Ovary (tissue), 3 donors: ENCODE data around the gene PATJ.

Experiments
- EP300 ChIP-seq: sonication (generic); formaldehyde crosslinking; IDR thresholded peaks from one replicate; pipeline ENCODE4 v1.6.1; 2017; ENCODE audit warnings: antibody characterized with exemption
- POLR2A ChIP-seq: fragments of 450-650 bp; IDR thresholded peaks from one replicate; pipeline ENCODE4 v1.6.1; 2017; ENCODE audit warnings: antibody characterized with exemption, mild to moderate bottlenecking, moderate library complexity
- TF ChIP-seq, protein P1 (sequence below), 3 donors: fragments of 450-650 bp in 2 of 3; fragments of 200-600 bp in 1 of 3; IDR thresholded peaks; one replicate each; pipeline versions ENCODE4 v1.5.1 to v1.8.0; 2016 to 2022; ENCODE audit warnings: antibody characterized with exemption in 3 of 3, mild to moderate bottlenecking in 1 of 3
- donor health status: DM: no; HTN: no; CAD: no.

DNA sequence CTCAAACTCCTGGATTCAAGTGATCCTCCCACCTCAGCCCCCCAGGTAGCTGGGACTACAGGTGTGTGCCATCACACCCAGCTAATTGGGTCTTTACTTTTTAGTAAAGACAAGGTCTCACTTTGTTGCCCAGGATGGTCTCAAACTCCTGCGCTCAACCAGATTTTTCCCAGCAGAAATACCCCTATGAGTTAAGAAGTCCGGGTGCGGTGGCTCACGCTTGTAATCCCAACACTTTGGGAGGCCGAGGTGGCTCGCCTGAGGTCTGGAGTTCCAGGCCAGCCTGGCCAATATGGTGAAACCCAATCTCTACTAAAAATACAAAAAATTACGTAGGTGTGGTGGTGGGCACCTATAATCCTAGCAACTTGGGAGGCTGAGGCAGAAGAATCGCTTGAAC lies 445.8 kb downstream of the PATJ start:
- TF ChIP-seq, protein P1, sequence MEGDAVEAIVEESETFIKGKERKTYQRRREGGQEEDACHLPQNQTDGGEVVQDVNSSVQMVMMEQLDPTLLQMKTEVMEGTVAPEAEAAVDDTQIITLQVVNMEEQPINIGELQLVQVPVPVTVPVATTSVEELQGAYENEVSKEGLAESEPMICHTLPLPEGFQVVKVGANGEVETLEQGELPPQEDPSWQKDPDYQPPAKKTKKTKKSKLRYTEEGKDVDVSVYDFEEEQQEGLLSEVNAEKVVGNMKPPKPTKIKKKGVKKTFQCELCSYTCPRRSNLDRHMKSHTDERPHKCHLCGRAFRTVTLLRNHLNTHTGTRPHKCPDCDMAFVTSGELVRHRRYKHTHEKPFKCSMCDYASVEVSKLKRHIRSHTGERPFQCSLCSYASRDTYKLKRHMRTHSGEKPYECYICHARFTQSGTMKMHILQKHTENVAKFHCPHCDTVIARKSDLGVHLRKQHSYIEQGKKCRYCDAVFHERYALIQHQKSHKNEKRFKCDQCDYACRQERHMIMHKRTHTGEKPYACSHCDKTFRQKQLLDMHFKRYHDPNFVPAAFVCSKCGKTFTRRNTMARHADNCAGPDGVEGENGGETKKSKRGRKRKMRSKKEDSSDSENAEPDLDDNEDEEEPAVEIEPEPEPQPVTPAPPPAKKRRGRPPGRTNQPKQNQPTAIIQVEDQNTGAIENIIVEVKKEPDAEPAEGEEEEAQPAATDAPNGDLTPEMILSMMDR (IDR thresholded peaks at IDR 0.05) = no peak
- no peak for TF ChIP-seq POLR2A
- TF ChIP-seq EP300 = no peak
